Spleen (tissue), 11 donors: ENCODE measurements around the gene AGAP3. TPM values are rescaled to one million over a fixed set of nuclear protein-coding genes. Genes with fewer than 3 reads are reported as not detected.
A peak's percentile ranks its signal among the peaks of the same experiment; 100 is the strongest.

Source experiments
- DNase-seq: peaks from one replicate; pipeline ENCODE4 v3.0.0-alpha.2; 2020
- H3K27ac ChIP-seq, 8 donors: fragments of 200-600 bp; sonication (generic) in 7 of 8; 1 replicate in 4 of 8; 2 replicates in 4 of 8; pipeline versions ENCODE4 v1.5.0 to v1.8.0; 2016 to 2021; ENCODE audit warnings: inconsistent platforms in 4 of 8, mild to moderate bottlenecking in 4 of 8, moderate library complexity in 1 of 8
- H3K27me3 ChIP-seq, 7 donors: fragments of 200-600 bp; sonication (generic) in 6 of 7; replicated peaks in 1 of 7; 1 replicate in 4 of 7; 2 replicates in 3 of 7; pipeline versions ENCODE4 v1.5.0 to v1.8.0; 2016 to 2021; ENCODE audit warnings: inconsistent platforms in 3 of 7, mild to moderate bottlenecking in 1 of 7
- H3K36me3 ChIP-seq, 6 donors: fragments of 200-600 bp; sonication (generic) in 5 of 6; 1 replicate in 4 of 6; 2 replicates in 2 of 6; pipeline versions ENCODE4 v1.5.0 to v1.8.0; 2016 to 2021; ENCODE audit warnings: inconsistent platforms in 2 of 6
- H3K4me1 ChIP-seq, 6 donors: fragments of 200-600 bp; sonication (generic) in 5 of 6; 1 replicate in 3 of 6; 2 replicates in 3 of 6; pipeline versions ENCODE4 v1.5.0 to v1.8.0; 2016 to 2021; ENCODE audit warnings: inconsistent platforms in 3 of 6
- H3K4me3 ChIP-seq, 8 donors: fragments of 200-600 bp; sonication (generic) in 7 of 8; 1 replicate in 4 of 8; 2 replicates in 4 of 8; pipeline versions ENCODE4 v1.5.0 to v1.8.0; 2016 to 2021; ENCODE audit warnings: inconsistent platforms in 4 of 8, mild to moderate bottlenecking in 4 of 8, moderate library complexity in 2 of 8
- H3K9me3 ChIP-seq, 8 donors: fragments of 200-600 bp; sonication (generic) in 7 of 8; 1 replicate in 4 of 8; 2 replicates in 4 of 8; pipeline versions ENCODE4 v1.5.0 to v1.8.0; 2016 to 2021; ENCODE audit warnings: inconsistent platforms in 4 of 8
- CTCF ChIP-seq, 11 experiments: fragments of 200-600 bp in 7 of 11; fragments of 450-650 bp in 4 of 11; sonication (generic) in 4 of 11; IDR thresholded peaks in 8 of 11; conservative IDR thresholded peaks in 3 of 11; 1 replicate in 7 of 11; 2 replicates in 4 of 11; pipeline versions ENCODE4 v1.4.0 to v1.8.0; 2016 to 2021; ENCODE audit warnings: antibody characterized with exemption in 11 of 11, inconsistent platforms in 4 of 11, mild to moderate bottlenecking in 1 of 11
- POLR2A ChIP-seq, 3 donors: fragments of 450-650 bp; IDR thresholded peaks; one replicate each; pipeline ENCODE4 v1.5.1; 2017; ENCODE audit warnings: antibody characterized with exemption in 3 of 3, mild to moderate bottlenecking in 1 of 3
- POLR2AphosphoS5 ChIP-seq, 3 donors: sonication (generic); formaldehyde crosslinking; IDR thresholded peaks; one replicate each; pipeline ENCODE4 v1.5.1; 2017; ENCODE audit warnings: antibody characterized with exemption in 3 of 3
- WGBS, 5 donors: extraction: QIAGEN DNeasy Blood & Tissue Kit in 3 of 5; methylation state at CpG; one replicate each; pipeline versions ENCODE4 v1.1.5 to v1.1.7; 2013 to 2018; 5-methylcytosine and 5-hydroxymethylcytosine counted together
- intact Hi-C: fragments of 100-400 bp; cut with DNase I; formaldehyde crosslinking; loops from one replicate; pipeline ENCODE4 v1.15.0; 2023; ENCODE audit warnings: low total_unique reads
- polyA plus RNA-seq, 3 donors: library from polyadenylated mRNA; stranded (reverse); fragments of 200-250 nt; gene quantifications; one replicate each; pipeline ENCODE4 v1.2.1, GENCODE V29; 2013
- total RNA-seq, 7 donors: library from RNA; depleted of rRNA in 3 of 7; stranded (reverse); fragments of >200 nt in 3 of 7; fragmentation: NEBNext Ultra II Directional in 4 of 7; extraction: Animal tissue kit (Norgen Biotek cat#: 25700) in 4 of 7; gene quantifications; one replicate each; pipeline versions ENCODE4 v1.1.0 to v1.2.1, GENCODE V29; 2016 to 2021
- donor health status: healthy with polysubstance abuse.
- donor health status: DM: no; HTN: no; CAD: no; lungs with moderate emphysema.
- donor health status: DM: no; HTN: no; CAD: no.
- donor health status: Bipolar disorder and iron deficiency.
- donor health status: healthy.
- donor health status: DM: no; HTN: no; CAD: no.
- donor health status: DM: yes; HTN: yes; CAD: no.

AGAP3 gene
- total and polyA plus RNA-seq, 10 donors = 21.8 to 94.4 (median 72.6) TPM

GRCh38 chr7:151157645-151158329 is 71.5 kb downstream of the AGAP3 start:
- no peaks in the 10 kb centered on the region for H3K9me3 ChIP-seq
- 75 to 87% (median 80%) methylated on average over 7 of the region's 7 CpGs for WGBS, 5 donors
- H3K36me3 ChIP-seq = no peaks in the 10 kb centered on the region
- intact Hi-C loops = no loop called here
- H3K27ac ChIP-seq = no peak overlapping the region
- TF ChIP-seq POLR2AphosphoS5 (IDR thresholded peaks at IDR 0.05) (no peak), POLR2A (IDR thresholded peaks at IDR 0.05) (no peak), CTCF (IDR thresholded peaks at IDR 0.05 in 8 of 11, conservative IDR thresholded peaks at IDR 0.05 in 3 of 11) (no peak)
- H3K4me3 ChIP-seq = no peak overlapping the region
- DNase-seq = no peak
- H3K27me3 ChIP-seq = peaks cover 0 to 53% (median 15%) of the 10 kb centered on the region in 7 donors
- no peaks in the 10 kb centered on the region for H3K4me1 ChIP-seq

GRCh38 chr7:151161757-151162156 is 75.5 kb downstream of the AGAP3 start:
- TF ChIP-seq POLR2A (IDR thresholded peaks at IDR 0.05) (no peak), POLR2AphosphoS5 (IDR thresholded peaks at IDR 0.05) (no peak), CTCF (IDR thresholded peaks at IDR 0.05 in 8 of 11, conservative IDR thresholded peaks at IDR 0.05 in 3 of 11) (no peak)
- no peak overlapping the region for H3K4me3 ChIP-seq
- peaks cover 0 to 54% (median 30%) of the 10 kb centered on the region in 7 donors for H3K27me3 ChIP-seq
- 72 to 94% (median 78%) methylated on average over 1 of the region's 1 CpG for WGBS, 5 donors
- no peaks in the 10 kb centered on the region for H3K36me3 ChIP-seq
- H3K9me3 ChIP-seq = no peaks in the 10 kb centered on the region
- intact Hi-C loops = no loop called here
- no peak for DNase-seq
- H3K27ac ChIP-seq = no peak overlapping the region
- peaks cover 2 to 4% (median 4%) of the 10 kb centered on the region in 6 donors for H3K4me1 ChIP-seq

GRCh38 chr7:151166629-151167196 is 80.4 kb downstream of the AGAP3 start:
- TF ChIP-seq POLR2AphosphoS5 (IDR thresholded peaks at IDR 0.05) = no peak
- TF ChIP-seq CTCF (IDR thresholded peaks at IDR 0.05 in 8 of 11, conservative IDR thresholded peaks at IDR 0.05 in 3 of 11) = peak in 1 of 11 experiments; percentile 28
- DNase-seq = no peak
- H3K4me3 ChIP-seq = peak overlapping the region; percentile 22 to 74 (median 43)
- no peaks in the 10 kb centered on the region for H3K9me3 ChIP-seq
- no peaks in the 10 kb centered on the region for H3K36me3 ChIP-seq
- peaks cover 7 to 22% (median 20%) of the 10 kb centered on the region in 6 donors for H3K4me1 ChIP-seq
- intact Hi-C loops = no loop called here
- 11 to 33% (median 13%) methylated on average over 14 to 31 of the region's 31 CpGs for WGBS, 5 donors
- no peak overlapping the region for H3K27ac ChIP-seq
- peaks cover 0 to 88% (median 51%) of the 10 kb centered on the region in 7 donors for H3K27me3 ChIP-seq

GRCh38 chr7:151167197-151167961 is 81.1 kb downstream of the AGAP3 start, which contains the start of gene GBX1:
TSS of gene GBX1 (minus strand) at chr7:151167694. CDS start at chr7:151167548, 146 bp downstream.
- Histone ChIP-seq H3K9me3 (no peaks in the 10 kb centered on the region), H3K27me3 (peaks cover 0 to 94% (median 52%) of the 10 kb centered on the region in 7 donors), H3K4me3 (peak within 1 kb of the TSS; percentile 27 to 74 (median 43)), H3K36me3 (no peaks in the 10 kb centered on the region), H3K27ac (no peak within 1 kb of the TSS), H3K4me1 (peaks cover 7 to 23% (median 20%) of the 10 kb centered on the region in 6 donors)
- no peak for TF ChIP-seq POLR2A (IDR thresholded peaks at IDR 0.05)
- peak in 2 of 11 experiments; percentile 9 to 24 for TF ChIP-seq CTCF (IDR thresholded peaks at IDR 0.05 in 8 of 11, conservative IDR thresholded peaks at IDR 0.05 in 3 of 11)
- TF ChIP-seq POLR2AphosphoS5 (IDR thresholded peaks at IDR 0.05) = no peak
- intact Hi-C loops = no loop called here
- 1 to 4% (median 2%) methylated on average over 10 to 101 of the region's 101 CpGs for WGBS, 5 donors
- DNase-seq = no peak
